Measurements from ENCODE around the gene ACSF2.
A peak's percentile ranks its signal among the peaks of the same experiment; 100 is the strongest.
"Not testable (repeated sequence)": the region's sequence is repeated elsewhere in the genome, so short reads cannot be mapped to it uniquely, and the experiment has no call there.

Gene ACSF2

DNA sequence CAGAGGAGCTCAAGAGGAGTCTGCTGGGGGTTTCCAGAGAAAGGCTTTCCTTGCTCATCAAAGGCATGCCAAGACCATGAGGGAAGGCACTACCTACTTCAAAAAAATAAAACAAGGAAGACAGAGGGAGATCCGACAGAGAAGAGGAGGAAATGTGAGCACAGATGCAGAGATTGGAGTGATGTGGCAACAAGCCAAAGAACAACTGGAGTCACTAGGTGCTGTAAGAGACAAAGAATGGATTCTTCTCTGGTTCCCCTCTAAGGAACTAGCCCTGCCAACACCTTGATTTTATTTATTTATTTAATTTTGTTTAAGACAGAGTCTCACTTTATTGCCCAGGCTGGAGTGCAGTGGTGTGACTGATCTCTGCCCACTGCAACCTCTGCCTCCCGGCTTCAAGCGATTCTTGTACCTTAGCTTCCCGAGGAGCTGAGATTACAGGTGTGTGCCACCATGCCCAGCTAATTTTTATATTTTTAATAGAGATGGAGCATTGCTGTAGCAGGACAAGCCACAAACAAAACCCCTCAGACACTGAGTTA lies 13.8 kb upstream of the ACSF2 start:
- no peak for DNase-seq

DNA sequence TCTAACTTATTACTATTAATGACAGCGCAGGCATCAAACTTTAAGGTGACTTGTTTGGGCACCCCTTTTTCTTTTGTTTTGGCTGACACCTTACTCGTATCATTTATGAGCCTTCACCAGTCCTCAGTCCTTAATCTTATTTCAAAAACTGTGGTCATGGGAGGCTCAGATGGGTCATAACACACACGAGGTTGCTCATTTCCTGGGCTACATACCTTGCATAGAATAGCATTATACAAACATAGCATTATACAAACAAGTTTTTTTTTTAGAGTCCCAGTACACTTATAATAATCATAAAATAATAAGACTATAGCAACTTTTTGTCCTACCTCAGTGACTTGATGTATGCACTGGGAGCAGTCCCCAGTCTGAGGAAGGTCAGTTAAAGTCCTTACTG lies 11.2 kb upstream of the ACSF2 start:
- DNase-seq = no peak

DNA sequence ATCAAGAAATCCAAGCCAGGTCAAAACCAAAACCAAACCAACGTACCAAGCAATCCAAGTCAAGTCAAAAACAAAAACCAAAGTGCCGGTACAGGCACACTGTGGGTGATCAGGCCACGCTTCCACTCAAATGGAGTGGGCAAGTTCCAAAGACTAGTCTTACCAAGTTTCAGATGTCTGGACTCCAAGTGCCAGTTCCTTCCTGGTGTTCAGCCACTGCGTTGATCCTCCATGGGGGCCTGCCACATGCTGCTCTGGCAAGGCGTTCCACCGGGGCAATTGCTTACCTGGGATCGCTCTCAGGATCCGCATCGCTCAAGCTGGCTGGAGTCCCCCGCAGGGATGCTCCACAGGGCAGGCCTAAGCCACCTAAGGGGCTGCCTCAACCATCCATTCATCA lies 6.4 kb upstream of the ACSF2 start:
- DNase-seq = not testable (repeated sequence)

DNA sequence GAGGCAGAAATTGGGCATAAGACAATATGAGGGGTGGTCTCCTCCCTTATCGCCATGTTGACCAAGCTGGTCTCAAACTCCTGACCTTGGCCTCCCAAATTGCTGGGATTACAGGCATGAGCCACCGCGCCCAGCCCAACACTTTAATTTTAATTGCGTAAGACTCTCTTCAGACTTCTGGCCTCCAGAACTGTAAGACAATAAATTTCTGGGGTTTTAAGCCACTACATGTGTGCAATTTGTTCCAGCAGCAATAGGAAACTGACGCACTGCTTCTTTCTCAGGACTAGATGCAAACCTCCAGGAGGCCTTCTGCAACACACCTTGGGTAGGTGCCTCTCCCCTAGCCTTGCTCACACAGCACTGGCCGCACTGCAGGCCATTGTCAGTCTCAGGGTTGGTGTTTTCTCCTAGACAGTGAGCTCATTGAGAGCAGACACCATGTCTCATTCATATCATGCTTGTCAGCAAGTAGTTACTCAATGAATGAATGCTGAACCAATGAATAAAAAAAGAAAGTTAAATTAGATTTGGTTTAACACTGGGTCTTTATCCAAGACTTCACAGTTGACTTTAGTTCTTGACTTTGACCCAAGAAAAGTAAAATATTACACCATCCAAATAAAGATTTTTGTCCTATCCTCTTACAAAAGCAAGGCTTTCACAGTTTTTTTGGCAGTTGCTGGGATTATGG lies 5.5 kb upstream of the ACSF2 start:
- DNase-seq = no peak

DNA sequence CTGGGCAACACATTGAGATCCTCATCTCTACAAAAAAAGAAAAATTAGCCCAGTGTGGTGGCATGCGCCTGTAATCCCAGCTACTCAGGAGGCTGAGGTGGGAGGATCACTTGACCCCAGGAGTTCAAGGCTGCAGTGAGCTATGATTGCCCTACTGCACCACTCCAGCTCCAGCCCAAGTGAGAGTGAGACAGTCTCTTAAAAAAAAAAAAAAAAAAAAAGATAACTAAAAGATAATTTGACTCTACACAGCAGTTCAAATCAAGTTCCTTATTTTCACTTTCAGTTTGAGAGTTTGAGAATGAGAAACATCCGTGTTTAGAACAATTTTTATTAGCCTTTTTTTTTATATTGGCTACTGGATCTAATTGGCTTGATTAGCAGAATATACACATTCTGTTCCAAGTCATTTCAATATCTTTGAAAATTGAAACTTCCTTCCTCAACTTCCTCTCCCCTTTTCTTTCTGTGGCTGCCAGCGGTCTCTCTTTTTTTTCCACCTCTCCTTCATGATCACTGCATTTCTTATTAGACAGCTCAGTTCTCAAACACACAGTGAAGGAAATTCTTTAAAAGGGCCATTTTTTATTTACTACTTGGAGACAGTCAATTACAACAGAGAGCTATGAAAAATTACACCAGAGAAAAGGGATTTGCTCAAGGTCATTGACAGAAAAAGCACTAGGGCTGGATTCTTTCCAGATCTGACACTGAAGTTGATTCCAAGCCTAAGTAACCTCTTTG lies 4.5 kb upstream of the ACSF2 start:
- peak; percentile 65 to 68 for DNase-seq

DNA sequence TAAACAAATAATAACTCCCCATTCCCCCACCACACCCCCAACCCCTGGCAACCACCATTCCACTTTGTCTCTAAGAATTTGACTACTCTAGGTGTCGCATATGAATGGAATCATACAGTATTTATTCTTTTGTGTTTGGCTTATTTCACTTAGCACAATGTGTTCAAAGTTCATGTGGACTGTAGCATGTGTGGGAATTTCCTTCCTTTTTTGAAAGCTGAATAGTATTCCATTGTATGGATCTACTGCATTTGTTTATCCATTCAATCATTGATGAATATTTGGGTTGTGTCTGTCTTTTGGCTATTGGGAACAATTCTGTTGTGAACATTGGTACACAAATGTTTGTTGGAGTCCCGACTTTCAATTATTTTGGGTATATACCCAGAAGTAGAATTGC lies 3.3 kb upstream of the ACSF2 start:
- DNase-seq = no peak

DNA sequence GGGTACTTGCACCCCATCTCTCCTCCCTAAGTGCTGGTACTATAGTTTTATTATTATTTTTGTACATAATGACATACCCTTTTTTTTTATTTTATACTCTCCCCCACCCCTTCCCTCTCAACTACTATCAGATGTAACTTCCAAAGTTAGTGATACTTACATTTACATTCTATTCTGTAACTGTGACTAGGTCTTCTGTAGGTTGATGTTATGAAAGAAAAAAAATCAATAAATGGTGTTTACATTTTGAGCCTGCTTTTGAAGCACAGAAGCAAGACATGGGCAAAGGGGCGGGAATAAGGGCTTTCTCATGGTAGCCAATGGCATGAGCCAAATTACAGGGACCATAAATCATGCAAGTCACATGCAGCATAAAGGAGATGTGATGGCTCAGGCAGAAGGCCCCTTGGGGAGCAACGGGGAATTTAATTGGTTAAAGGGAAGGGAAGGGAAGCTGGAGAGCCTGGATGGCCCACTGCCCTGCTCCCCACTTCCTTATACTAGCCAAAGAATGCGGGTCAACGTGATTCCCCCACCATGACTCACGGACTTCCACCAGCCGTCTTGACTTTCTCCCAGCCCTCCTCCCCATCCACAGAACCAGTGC lies 2.4 kb upstream of the ACSF2 start:
- DNase-seq = peak; percentile 16 to 29

DNA sequence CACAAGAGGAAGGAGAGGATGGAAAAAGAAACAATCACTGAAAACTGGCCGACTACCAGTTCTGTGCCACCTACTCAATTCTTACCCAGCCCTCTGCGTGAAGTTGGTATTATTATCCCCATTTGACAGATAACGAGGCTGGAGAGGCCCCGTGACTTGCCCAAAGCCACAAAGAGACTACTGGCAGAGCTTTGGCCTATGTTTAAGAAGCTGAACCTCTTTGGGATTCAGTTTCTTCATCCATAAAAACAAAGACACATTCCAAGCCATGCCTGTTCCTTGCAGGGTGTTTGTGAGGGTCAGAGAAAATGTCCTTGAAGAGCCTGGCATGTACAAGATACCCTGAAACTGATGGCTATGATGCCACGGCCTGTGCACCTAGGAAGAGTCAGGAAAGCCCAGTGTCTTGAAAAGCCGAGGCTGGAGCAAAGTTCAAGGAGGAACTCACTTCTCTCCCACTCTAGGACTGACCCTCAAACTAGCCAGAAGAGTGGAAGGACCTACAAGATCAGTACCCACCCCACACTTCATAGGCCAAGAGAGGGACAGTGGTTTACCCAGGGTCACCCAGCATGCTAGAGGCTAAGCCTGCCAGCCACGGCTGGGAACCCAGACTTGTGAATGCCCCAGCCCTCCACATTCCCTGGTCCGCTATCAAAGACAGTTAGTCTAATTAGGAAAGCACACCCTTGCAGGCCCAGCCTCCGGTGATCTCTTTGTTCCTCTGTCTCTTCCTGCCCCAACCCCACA lies 1.6 kb upstream of the ACSF2 start:
- DNase-seq = no peak

DNA sequence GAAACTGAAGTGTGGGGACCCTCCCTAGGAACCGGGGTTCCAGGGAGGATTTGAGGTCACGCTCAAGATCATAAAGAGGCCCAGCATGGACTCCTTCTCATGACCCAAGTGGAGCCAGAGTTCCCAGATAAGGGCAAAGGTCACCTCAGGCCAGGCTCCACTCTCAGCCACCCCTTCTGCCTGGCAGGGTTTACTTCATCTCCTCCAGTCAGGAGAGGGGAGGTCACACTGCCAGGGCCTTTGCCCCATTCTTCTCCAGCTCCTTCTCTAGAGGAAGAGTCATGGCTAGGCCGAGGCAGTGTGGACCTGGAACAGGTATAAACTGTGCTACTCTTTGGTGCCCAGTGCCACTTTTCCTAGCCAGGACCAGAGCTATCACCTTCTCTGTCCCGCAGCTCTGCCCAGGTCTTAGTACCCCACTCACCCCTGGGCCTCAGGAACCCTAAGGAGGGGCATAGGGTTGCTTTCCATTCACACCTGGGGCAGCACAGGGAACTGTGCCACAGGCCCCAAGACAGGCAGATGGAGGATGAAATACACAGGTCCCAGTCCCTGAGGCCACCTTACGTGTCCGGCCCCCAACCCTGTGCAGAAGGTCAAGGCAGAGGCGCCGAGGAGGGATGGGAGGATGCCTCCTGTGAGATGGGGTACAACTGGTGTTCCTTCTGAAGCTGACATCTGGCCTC lies 879 bp upstream of the ACSF2 start:
- DNase-seq = no peak

DNA sequence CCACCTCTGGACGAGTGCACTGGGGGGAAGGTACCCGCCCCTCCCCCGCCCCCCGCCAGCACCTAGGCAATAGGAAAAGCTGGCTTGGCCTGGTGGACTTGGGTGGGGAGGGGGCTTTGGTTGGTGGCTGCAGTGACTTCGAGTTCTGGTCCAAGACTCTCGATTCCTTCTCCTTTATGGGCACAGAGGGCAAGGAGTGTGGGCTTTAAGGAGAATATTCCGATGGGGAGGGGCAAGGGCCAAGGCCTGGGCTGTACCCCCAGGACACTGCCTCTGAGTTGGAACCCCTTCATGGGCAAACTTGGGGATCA lies 409 bp downstream of the ACSF2 start:
- no peak for DNase-seq

DNA sequence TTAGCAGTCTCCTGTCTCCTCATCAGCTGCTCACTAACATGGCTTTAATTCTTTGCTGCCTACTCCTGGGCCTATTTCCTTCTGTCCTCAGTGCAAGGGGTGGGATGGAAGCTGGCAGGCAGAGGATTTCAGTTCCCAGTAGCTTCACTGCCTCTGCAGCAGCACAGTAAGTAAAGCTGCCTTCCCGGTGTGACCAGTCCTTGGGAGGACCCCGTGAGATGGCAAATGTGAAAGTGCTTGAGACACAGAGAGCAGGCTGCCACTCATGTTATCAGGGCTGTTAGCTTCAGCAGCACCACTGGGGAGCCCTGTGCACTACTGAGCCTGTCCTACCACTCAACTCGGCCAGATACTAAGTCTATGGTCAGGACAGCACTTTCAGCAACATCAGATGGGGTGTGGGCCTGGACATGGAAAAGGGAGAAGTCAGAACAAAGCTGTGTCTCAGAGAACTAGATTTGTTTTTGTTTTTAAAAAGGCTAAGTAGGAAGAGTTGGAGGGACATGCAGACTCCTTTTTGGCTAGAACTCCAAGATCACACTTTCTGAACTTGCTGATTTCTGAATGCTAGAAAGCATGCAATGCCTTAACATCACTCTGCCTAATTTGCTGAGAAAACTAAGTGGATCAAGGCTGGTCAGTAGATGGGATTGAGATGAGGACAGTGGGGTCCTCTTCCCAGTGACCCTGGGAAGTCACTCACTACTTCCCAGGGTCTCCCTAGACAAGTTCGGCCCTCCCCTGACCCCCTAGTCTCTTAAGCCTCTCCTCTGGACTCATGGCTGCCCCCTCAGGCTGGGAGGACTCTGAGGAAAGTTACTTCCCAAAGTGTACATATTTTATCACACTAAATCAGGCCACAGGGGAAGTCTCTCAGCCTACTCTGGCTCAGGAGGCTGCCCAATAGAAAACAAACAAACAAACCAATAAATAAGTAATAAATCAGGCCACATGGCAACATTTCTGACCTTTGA lies 1.1 kb downstream of the ACSF2 start:
- DNase-seq = peak; percentile 71 to 75

DNA sequence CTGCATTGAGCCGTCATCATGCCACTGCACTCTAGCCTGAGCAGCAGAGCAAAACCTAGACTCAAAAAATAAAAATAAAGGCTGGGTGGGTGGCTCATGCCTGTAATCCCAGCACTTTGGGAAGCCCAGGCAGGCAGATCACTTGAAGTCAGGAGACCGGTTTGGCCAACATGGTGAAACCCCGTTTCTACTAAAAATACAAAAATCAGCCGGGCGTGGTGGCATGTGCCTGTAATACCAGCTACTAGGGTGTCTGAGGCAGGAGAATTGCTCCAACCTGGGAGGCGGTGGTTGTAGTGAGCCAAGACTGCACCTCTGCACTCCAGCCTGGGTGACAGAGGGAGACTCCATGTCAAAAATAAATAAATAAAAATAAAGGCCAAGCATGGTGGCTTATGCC lies 2.1 kb downstream of the ACSF2 start:
- not testable (repeated sequence) for DNase-seq

DNA sequence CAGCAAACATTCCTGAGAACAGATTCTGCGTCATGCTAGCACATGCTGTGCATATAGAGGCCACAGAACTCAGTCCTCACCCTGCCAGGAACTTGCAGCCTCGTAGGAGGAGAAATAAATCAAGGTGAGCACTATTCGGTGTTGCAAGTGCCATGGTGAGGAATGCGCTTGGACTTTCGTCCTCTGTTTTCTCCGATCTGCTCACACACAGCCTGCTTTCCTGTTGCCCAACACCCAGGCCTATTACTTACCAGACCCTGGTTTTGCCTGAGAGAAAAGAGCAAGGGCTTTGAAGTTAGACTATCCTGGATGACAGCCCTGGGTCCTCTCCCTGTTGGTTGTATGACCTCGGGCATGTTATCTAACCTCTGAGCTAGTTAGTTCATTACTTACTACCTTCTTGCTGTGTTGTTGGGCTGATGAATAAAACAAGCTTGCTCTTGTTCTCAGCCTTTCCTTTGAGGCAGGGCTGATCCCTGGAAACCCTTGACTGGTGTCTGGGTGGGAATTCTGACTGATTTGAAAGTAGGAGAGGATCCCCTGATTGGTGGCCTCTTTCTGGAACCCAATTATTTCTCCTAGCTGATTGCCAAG lies 2.9 kb downstream of the ACSF2 start:
- DNase-seq = no peak

DNA sequence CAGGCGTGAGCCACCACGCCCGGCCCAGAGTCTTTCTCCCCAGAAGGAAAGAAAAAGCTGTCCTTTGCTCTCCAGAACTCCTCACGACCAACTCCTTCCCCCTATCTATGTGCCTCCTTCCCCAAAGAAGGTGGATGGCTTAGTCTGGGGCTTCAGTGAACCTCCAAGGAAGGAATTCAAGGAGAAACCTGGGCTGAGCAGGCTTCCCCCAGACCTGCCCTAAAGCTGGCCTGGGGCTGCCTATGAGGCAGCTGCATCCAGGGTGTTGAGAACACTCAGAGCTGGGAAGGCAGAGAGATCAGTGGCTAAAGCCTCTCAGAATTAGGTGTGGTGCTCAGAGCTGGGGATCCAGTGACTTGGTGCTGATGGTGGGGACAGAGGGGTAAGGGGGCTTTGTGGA lies 3.8 kb downstream of the ACSF2 start:
- no peak for DNase-seq

DNA sequence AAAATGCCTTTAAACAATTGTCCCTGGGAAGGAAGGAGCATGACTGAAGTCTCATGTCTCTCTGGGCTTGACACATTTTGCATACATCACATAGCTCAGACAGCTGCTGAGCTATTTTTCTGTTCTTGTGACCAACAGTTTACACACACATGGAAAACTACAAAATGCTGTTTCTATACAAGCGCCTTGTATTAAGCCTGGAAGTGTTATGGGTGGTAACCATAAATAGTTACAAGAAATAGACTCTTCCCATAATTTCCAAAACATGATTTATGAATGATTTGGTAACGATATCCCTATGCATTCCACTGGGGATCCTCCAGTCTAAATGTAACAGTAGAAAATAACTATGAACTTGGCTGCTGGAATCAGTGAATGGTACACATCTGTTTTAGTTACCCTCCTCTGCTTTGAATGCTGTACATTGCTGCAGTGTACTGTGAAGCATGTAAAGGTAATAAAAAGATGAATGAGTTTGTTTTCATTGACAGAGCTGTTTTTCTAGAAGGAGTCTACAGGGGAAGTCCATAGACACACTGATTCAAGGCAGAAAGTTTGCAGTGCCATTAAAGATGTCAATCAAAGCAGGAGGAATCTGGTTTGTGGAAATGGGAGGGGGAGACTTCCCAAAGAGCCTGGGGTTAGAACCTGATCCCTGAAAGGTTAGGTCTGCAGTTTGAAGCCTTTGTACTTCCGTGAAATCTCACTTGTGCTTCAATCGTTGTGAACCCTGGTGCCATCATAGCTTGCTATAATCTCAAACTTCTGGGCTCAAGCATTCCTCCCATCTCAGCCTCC lies 5.0 kb downstream of the ACSF2 start:
- DNase-seq = no peak

DNA sequence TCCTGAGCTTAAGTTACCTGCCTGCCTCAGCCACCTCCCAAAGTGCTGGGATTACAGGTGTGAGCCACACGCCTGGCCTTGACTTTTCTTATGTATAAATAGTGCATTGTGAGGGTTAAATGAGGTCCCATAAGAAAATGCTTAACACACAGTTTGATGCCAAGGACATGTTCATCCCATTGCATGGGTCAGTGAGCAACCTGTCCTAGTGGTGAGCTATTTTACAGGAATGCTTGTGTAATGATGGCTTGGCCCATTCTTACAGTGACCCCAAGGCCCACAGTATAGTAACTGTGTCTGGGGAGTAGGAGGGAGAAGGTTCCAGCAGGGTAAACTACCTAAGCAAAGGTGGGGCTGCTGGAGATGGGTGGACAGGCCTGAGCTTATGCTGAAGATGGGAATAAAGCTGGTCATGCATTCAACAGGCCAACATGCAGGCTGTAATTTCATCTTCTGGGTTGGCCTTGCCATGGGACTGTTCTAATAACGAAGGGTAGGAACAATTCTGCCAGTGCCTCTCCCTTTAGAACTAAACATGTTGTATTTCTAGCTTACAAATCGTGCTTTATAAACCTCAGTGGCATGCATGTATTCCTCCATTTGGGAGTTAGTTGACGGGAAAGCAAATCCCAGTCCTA lies 6.2 kb downstream of the ACSF2 start:
- DNase-seq = no peak

DNA sequence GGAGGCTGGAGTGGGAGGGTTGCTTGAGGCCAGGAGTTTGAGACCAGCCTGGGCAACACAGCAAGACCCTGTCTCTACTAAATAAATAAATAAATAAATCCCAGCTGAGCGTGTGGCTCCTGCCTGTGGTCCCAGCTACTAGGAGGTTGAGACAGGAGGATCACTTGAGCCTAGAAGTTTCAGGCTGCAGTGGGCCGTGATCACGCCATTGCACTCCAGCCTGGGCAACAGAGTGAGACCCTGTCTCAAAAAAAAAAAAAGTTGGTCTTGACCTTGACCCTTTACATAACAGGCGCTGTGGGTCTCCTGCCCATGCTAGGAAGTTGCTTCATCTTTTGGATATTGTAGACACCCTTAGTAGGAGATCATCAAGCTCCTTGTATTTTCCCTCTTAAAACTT lies 11.4 kb downstream of the ACSF2 start:
- no peak for DNase-seq

DNA sequence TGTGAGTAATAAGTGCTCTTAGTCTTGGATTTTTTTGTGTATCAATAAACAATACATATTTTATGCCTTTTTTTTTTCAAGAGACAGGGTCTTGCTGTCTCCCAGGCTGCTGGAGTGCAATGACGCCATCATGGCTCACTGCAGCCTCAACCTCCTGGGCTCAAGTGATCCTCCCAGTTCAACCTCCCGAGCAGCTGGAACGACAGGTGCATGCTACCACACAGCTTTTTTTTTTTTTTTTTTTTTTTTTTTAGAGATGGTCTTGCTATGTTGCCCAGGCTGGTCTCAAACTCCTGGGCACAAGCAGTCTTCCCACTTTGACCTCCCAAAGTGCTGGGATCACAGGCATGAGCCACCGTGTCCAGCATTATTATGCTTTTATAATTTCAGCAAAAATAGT lies 13.0 kb downstream of the ACSF2 start:
- DNase-seq = no peak

DNA sequence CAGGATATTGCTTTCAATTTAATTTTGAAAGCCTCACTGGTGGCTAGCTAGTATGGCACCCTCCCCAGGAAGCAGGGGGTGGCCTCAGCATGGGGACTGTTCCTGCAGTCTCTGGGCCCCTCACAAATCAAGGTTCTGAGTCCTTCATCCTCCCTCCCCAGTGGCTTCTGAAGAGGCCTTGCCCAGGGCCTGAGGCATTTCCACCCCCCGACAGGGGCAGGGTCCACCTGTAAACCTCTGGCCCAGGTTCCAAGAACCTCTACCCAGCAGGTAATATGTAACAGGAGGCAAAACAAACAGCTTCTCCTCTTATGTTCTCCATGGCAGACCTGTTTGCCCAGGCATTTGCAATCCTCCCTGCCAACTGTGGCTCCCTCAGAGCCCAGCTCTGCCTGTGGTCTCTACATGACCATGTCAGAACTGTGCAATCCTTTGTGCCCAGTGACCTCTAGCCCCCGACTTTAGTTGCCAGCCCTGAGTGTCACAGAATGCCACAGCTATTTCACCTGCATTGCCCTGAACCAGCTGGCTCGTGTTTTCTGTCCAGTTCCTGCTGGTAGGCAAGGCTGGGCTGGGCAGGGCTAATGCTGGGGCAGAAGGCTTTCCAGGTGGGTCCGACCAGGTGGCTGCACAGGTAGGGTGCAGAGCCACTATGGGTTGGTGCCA lies 14.3 kb downstream of the ACSF2 start:
- DNase-seq = no peak
